Calu3 (cell line): ENCODE data around the gene PKD2L1. TPM values are rescaled to one million over a fixed set of nuclear protein-coding genes. Genes with fewer than 3 reads are reported as not detected.

Experiments
- BruUV-seq: library from RNA; stranded (reverse); fragments of 400-500 nt; replicated peaks from 2 replicates; lab custom pipeline; 2021; lab: Mats Ljungman, UMichigan
- CTCF ChIA-PET: fragments of 300-600 bp; sonication (Branson Sonifier 250); formaldehyde crosslinking; loops from one replicate; lab custom pipeline; 2022; ENCODE audit warnings: antibody characterized with exemption; lab: Charles Lee
- DNase-seq: peaks from one replicate; pipeline ENCODE4 v3.0.0; 2022
- H3K27ac Mint-ChIP-seq: one replicate; pipeline ENCODE4 v1.8.0; 2022; ENCODE audit warnings: mixed read lengths; ENCODE audit not compliant: unreplicated experiment
- H3K27me3 Mint-ChIP-seq: one replicate; pipeline ENCODE4 v1.8.0; 2022; ENCODE audit warnings: mixed read lengths; ENCODE audit not compliant: unreplicated experiment
- H3K36me3 Mint-ChIP-seq: one replicate; pipeline ENCODE4 v1.8.0; 2022; ENCODE audit warnings: mild to moderate bottlenecking, moderate library complexity, mixed read lengths; ENCODE audit not compliant: insufficient read depth, unreplicated experiment
- H3K4me1 Mint-ChIP-seq: one replicate; pipeline ENCODE4 v1.8.0; 2022; ENCODE audit warnings: mild to moderate bottlenecking, low read depth, mixed read lengths; ENCODE audit not compliant: unreplicated experiment
- H3K4me3 Mint-ChIP-seq: one replicate; pipeline ENCODE4 v1.8.0; 2022; ENCODE audit warnings: mild to moderate bottlenecking, low read depth, moderate library complexity, mixed read lengths; ENCODE audit not compliant: unreplicated experiment
- H3K9me3 Mint-ChIP-seq: one replicate; pipeline ENCODE4 v1.8.0; 2022; ENCODE audit warnings: low read depth, mixed read lengths; ENCODE audit not compliant: unreplicated experiment
- CTCF ChIP-seq: fragments of 200-600 bp; IDR thresholded peaks from one replicate; pipeline ENCODE4 v1.8.0; 2022; ENCODE audit warnings: antibody characterized with exemption; ENCODE audit not compliant: unreplicated experiment
- intact Hi-C: fragments of 100-400 bp; cut with micrococcal nuclease; formaldehyde crosslinking; loops from one replicate; pipeline ENCODE4 v1.10.0; 2022; ENCODE audit not compliant: unreplicated experiment
- total RNA-seq: library from RNA; stranded (reverse); gene quantifications from 2 replicates; pipeline ENCODE4 v1.2.3, GENCODE V29; 2022

The PKD2L1 gene
- total RNA-seq, 1 experiment from 2014 or later: not detected

GRCh38 chr10:100350914-100351485 lies 21.0 kb upstream of the PKD2L1 start:
- intact Hi-C loops: no loop called here
- no peaks in the 10 kb centered on the region for H3K27me3 Mint-ChIP-seq
- DNase-seq: no peak
- H3K27ac Mint-ChIP-seq: peak overlapping the region; percentile 53
- CTCF ChIA-PET: no interaction called here
- no peaks in the 10 kb centered on the region for H3K9me3 Mint-ChIP-seq
- peak overlapping the region; percentile 96 for H3K4me3 Mint-ChIP-seq
- peaks cover 48% of the 10 kb centered on the region for H3K4me1 Mint-ChIP-seq
- no TSS peak for BruUV-seq
- peaks cover 91% of the 10 kb centered on the region for H3K36me3 Mint-ChIP-seq
- TF ChIP-seq CTCF: no peak

GRCh38 chr10:100349672-100350071 lies 19.6 kb upstream of the PKD2L1 start:
- DNase-seq: no peak
- Mint-ChIP-seq H3K4me3 (peak overlapping the region; percentile 96), H3K27me3 (no peaks in the 10 kb centered on the region), H3K27ac (no peak overlapping the region), H3K4me1 (peaks cover 43% of the 10 kb centered on the region), H3K9me3 (no peaks in the 10 kb centered on the region), H3K36me3 (peaks cover 90% of the 10 kb centered on the region)
- intact Hi-C loops: no loop called here
- CTCF ChIA-PET: no interaction called here
- BruUV-seq: no TSS peak
- no peak for TF ChIP-seq CTCF

- DNase-seq: no peak
- Mint-ChIP-seq H3K27ac (no peak overlapping the region), H3K4me3 (peak overlapping the region; percentile 96), H3K4me1 (peaks cover 43% of the 10 kb centered on the region), H3K27me3 (no peaks in the 10 kb centered on the region), H3K9me3 (no peaks in the 10 kb centered on the region), H3K36me3 (peaks cover 84% of the 10 kb centered on the region)
- intact Hi-C loops: no loop called here
- no peak for TF ChIP-seq CTCF
- CTCF ChIA-PET: interaction anchor here (0.6 kb wide), 1 partner anchor 44 kb away, joined by 3 read pairs; no protein-coding TSS in a partner anchor
- BruUV-seq: no TSS peak
Measured at GRCh38 chr10:100349087-100349486, 19.1 kb upstream of the PKD2L1 start.

- peak overlapping the region; percentile 91 for H3K27ac Mint-ChIP-seq
- peaks cover 43% of the 10 kb centered on the region for H3K4me1 Mint-ChIP-seq
- CTCF ChIA-PET: interaction anchor here (0.6 kb wide), 1 partner anchor 43 kb away, joined by 3 read pairs; no protein-coding TSS in a partner anchor
- BruUV-seq: no TSS peak
- TF ChIP-seq CTCF: no peak
- peaks cover 80% of the 10 kb centered on the region for H3K36me3 Mint-ChIP-seq
- H3K27me3 Mint-ChIP-seq: no peaks in the 10 kb centered on the region
- H3K9me3 Mint-ChIP-seq: no peaks in the 10 kb centered on the region
- H3K4me3 Mint-ChIP-seq: peak overlapping the region; percentile 96
- intact Hi-C loops: no loop called here
- no peak for DNase-seq
Measured at GRCh38 chr10:100348389-100348927, 18.4 kb upstream of the PKD2L1 start.
